ENCODE results near the gene NFIA.

Gene NFIA

GRCh38 chr1:61295818-61296537, 213.6 kb downstream of the NFIA start:
- DNase-seq (ENCODE audit: low read depth, low spot score): no peak

- DNase-seq (ENCODE audit: low read depth, low spot score): no peak
These were observed 215.5 kb downstream of the NFIA start for GRCh38 chr1:61297887-61298286.

- no peak for DNase-seq (ENCODE audit: low read depth, low spot score)
These were observed 217.1 kb downstream of the NFIA start for GRCh38 chr1:61299463-61299862.

GRCh38 chr1:61300899-61301298, 218.5 kb downstream of the NFIA start:
- DNase-seq (ENCODE audit: low read depth, low spot score): no peak

GRCh38 chr1:61301824-61302657, 219.7 kb downstream of the NFIA start:
- no peak for DNase-seq (ENCODE audit: low read depth, low spot score)

- DNase-seq (ENCODE audit: low read depth, low spot score): no peak
These were observed 225.2 kb downstream of the NFIA start for GRCh38 chr1:61307422-61308142.

- DNase-seq (ENCODE audit: low read depth, low spot score): no peak
These were observed 227.7 kb downstream of the NFIA start for GRCh38 chr1:61310057-61310456.

- no peak for DNase-seq (ENCODE audit: low read depth, low spot score)
These were observed 228.2 kb downstream of the NFIA start for GRCh38 chr1:61310538-61310937.

- no peak for DNase-seq (ENCODE audit: low read depth, low spot score)
These were observed 231.6 kb downstream of the NFIA start for GRCh38 chr1:61313906-61314422.

GRCh38 chr1:61315011-61315410, 232.7 kb downstream of the NFIA start:
- no peak for DNase-seq (ENCODE audit: low read depth, low spot score)

GRCh38 chr1:61316493-61316892, 234.1 kb downstream of the NFIA start:
- no peak for DNase-seq (ENCODE audit: low read depth, low spot score)

GRCh38 chr1:61318319-61319125, 236.2 kb downstream of the NFIA start:
- peak; percentile 57 for DNase-seq (ENCODE audit: low read depth, low spot score)

GRCh38 chr1:61320575-61320974, 238.2 kb downstream of the NFIA start:
- no peak for DNase-seq (ENCODE audit: low read depth, low spot score)

GRCh38 chr1:61322008-61322744, 239.8 kb downstream of the NFIA start:
- no peak for DNase-seq (ENCODE audit: low read depth, low spot score)

GRCh38 chr1:61322769-61323168, 240.4 kb downstream of the NFIA start:
- DNase-seq (ENCODE audit: low read depth, low spot score): no peak

GRCh38 chr1:61323681-61324328, 241.4 kb downstream of the NFIA start:
- DNase-seq (ENCODE audit: low read depth, low spot score): no peak

GRCh38 chr1:61326713-61327112, 244.4 kb downstream of the NFIA start:
- DNase-seq (ENCODE audit: low read depth, low spot score): no peak

GRCh38 chr1:61327436-61327835, 245.1 kb downstream of the NFIA start:
- DNase-seq (ENCODE audit: low read depth, low spot score): no peak

GRCh38 chr1:61329556-61329955, 247.2 kb downstream of the NFIA start:
- no peak for DNase-seq (ENCODE audit: low read depth, low spot score)

- no peak for DNase-seq (ENCODE audit: low read depth, low spot score)
These were observed 247.7 kb downstream of the NFIA start for GRCh38 chr1:61330018-61330417.
